K562 (cell line): ENCODE measurements around the gene TMEM120B. TPM values are rescaled to one million over a fixed set of nuclear protein-coding genes. Genes with fewer than 3 reads are reported as not detected.
A peak's percentile ranks its signal among the peaks of the same experiment; 100 is the strongest.

Experiments
- E2F8 ChIP-seq: fragments of 450-650 bp; IDR thresholded peaks from 2 replicates; pipeline ENCODE4 v1.7.1; 2018; ENCODE audit warnings: mild to moderate bottlenecking, low read depth; ENCODE audit not compliant: partially characterized antibody
- FOXJ2 ChIP-seq: fragments of 200-800 bp; sonication (Bioruptor generic); IDR thresholded peaks from 2 replicates; pipeline ENCODE4 v1.6.1; 2016; ENCODE audit warnings: missing genetic modification characterization, missing compliant biosample characterization
- GATAD2A ChIP-seq: fragments of 450-650 bp; IDR thresholded peaks from 2 replicates; pipeline ENCODE4 v1.6.1; 2017
- GMEB1 ChIP-seq: fragments of 250-450 bp; sonication (Bioruptor Pico); IDR thresholded peaks from 2 replicates; pipeline ENCODE4 v1.4.0; 2020; ENCODE audit warnings: mild to moderate bottlenecking
- HMGXB4 ChIP-seq: sonication (generic); formaldehyde crosslinking; IDR thresholded peaks from 2 replicates; pipeline ENCODE4 v1.8.1; 2023; ENCODE audit warnings: mild to moderate bottlenecking, missing genetic modification reagents
- NONO ChIP-seq, 2 experiments: fragments of 200-400 bp in 1 of 2; fragments of 450-650 bp in 1 of 2; formaldehyde crosslinking in 1 of 2; IDR thresholded peaks; 2 replicates each; pipeline ENCODE4 v1.6.1; 2017; ENCODE audit warnings: low read depth in 2 of 2, mild to moderate bottlenecking in 2 of 2, moderate library complexity in 2 of 2, low read length in 1 of 2
- RFX5 ChIP-seq: IDR thresholded peaks from 2 replicates; pipeline ENCODE4 v1.6.1; 2011; ENCODE audit warnings: low read depth, mild to moderate bottlenecking, improper control_type of control experiment, low read length
- ZBTB2 ChIP-seq: fragments of 450-650 bp; IDR thresholded peaks from 2 replicates; pipeline ENCODE4 v1.6.1; 2016; ENCODE audit warnings: antibody characterized with exemption
- ZBTB49 ChIP-seq: sonication (generic); formaldehyde crosslinking; IDR thresholded peaks from 2 replicates; pipeline ENCODE4 v1.8.0; 2022; ENCODE audit warnings: missing genetic modification reagents, mild to moderate bottlenecking, borderline replicate concordance
- ZNF584 ChIP-seq: fragments of 200-800 bp; sonication (Bioruptor generic); IDR thresholded peaks from 2 replicates; pipeline ENCODE4 v1.6.1; 2016; ENCODE audit warnings: low read depth, mild to moderate bottlenecking, missing genetic modification characterization, missing compliant biosample characterization
- polyA plus RNA-seq, 8 experiments: library from polyadenylated mRNA; depleted of rRNA in 4 of 8; stranded (reverse) in 5 of 8; unstranded in 3 of 8; fragments of >200 nt; fragmentation: Nextera tagmentation in 2 of 8; fragmentation: Illumina TruSeq in 1 of 8; extraction: Ambion mirVana in 2 of 8; extraction: Trizol in 1 of 8; gene quantifications; 2 replicates each; pipeline versions ENCODE4 v1.2.1 to v1.2.3, GENCODE V29; 2011 to 2014; ENCODE audit warnings: inconsistent platforms in 1 of 8, missing spikeins in 1 of 8
- total RNA-seq, 7 experiments: library from RNA; depleted of rRNA in 6 of 7; stranded (reverse); fragments of >200 nt in 6 of 7; fragmentation: Illumina TruSeq in 2 of 7; extraction: Trizol in 2 of 7; gene quantifications; 2 replicates each; pipeline versions ENCODE4 v1.2.1 to v1.2.3, GENCODE V29; 2011 to 2021; ENCODE audit warnings: low replicate concordance in 1 of 7

TMEM120B gene
- total and polyA plus RNA-seq, 9 of the 15 experiments (the other 6 are each of a cell fraction or from before 2014, with no cell fraction given), result 1.7 to 18.6 (median 7.4) TPM

GRCh38 chr12:121748571-121749265 lies 36.2 kb downstream of the TMEM120B start (continued):
- TF ChIP-seq HMGXB4 (CRISPR knock-in tag) (no peak), GMEB1 (no peak), FOXJ2 (tag) (no peak), ZBTB2 (peak; percentile 65; the same call in 1 of the 2 replicates), ZNF584 (peak; percentile 86), E2F8 (no peak), ZBTB49 (CRISPR knock-in tag) (0 out of 2 replicates have a peak, but pooled peaks have one; percentile 47), GATAD2A (no peak), RFX5 (no peak), NONO (IDR thresholded peaks at IDR 0.05; ENCODE audit: low read depth in 2 of 2, low read length in 1 of 2) (no peak)
